ENCODE measurements around the gene ARGFX. TPM values are rescaled to one million over a fixed set of nuclear protein-coding genes. Genes with fewer than 3 reads are reported as not detected.

The ARGFX gene
- total RNA-seq, 1 donor from 2014 or later: not detected

- DNase-seq (ENCODE audit: low spot score): peak; percentile 8
- TF ChIP-seq CTCF (IDR thresholded peaks at IDR 0.05): no peak
- no peak overlapping the region for H3K27ac ChIP-seq
These were observed 22.6 kb upstream of the ARGFX start for GRCh38 chr3:121545049-121545573.

DNA sequence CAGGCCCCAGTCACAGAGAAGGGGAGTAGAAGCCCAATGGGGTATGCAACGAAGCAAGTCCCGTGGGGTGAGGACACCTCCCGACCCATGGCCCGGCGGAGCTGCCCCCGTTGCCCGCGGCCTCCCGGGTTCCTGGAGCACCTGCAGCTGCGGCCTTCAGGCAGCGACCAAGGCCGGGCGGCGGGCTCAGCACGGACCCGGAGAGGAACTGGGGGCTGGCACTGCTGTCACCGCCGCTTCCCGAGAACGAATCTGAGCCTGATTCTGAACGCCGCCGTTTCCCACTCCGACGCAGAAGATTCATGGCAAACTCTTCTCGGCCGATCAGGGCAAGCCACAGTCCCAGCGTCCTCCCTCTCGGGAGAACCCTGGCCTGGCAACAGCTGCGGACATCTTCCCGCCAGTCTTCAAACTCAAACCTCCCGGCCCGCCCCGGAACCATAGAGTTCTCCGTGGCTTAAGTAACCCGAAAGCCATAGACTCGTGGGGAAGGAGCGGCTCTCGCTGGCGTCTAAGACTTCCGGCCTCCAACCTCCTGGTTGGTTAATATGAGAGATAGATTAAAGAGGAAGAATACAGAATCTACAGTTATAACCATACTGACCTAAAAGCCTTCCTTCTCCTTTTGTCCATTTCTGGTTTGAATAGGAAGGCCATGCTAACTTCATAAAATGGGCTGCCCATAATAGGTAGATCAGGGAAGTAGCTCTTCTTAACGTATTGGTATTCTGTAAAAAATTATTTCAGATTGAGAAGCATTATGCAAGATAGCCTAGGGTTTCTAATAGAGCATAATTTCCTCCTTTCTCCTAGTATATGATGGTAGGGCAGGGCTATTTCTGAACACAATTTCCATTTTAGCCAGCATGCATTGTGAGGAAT is 21.9 kb upstream of the ARGFX start, which contains the start of gene POLQ:
TSS of gene POLQ (minus strand) at position 415 of the 882 bp plus-strand sequence. CDS start at position 304, 111 bp downstream.
- Mint-ChIP-seq H3K27me3 (ENCODE audit: insufficient read depth, low read depth) (no peaks in the 10 kb centered on the region), H3K36me3 (no peaks in the 10 kb centered on the region), H3K4me3 (peak within 1 kb of the TSS; percentile 99), H3K4me1 (peaks cover 6% of the 10 kb centered on the region), H3K9me3 (no peaks in the 10 kb centered on the region), H3K27ac (peak within 1 kb of the TSS; percentile 93)
- Histone ChIP-seq H2AFZ (replicated peaks) (peak within 1 kb of the TSS; percentile 97), H4K20me1 (ENCODE audit: low read depth) (no peaks in the 10 kb centered on the region), H3K79me2 (ENCODE audit: low read depth) (peaks cover 41% of the 10 kb centered on the region), H3K9me3 (ENCODE audit: low read depth) (no peaks in the 10 kb centered on the region), H3K4me2 (peak within 1 kb of the TSS; percentile 85), H3K27ac (no peak within 1 kb of the TSS), H3K27me3 (no peaks in the 10 kb centered on the region), H3K9ac (peak within 1 kb of the TSS; percentile 87), H3K36me3 (peaks cover 4% of the 10 kb centered on the region), H3K4me1 (peaks cover 10% of the 10 kb centered on the region), H3F3A (ENCODE audit: low read depth) (no peaks in the 10 kb centered on the region), H3K4me3 (peak within 1 kb of the TSS; percentile 80)
- DNase-seq (ENCODE audit: low spot score): peak; percentile 93
- TF ChIP-seq CTCF (IDR thresholded peaks at IDR 0.05): no peak
- TF ChIP-seq EZH2 (IDR thresholded peaks at IDR 0.05): no peak
- peak; percentile 11 for TF ChIP-seq EZH2phosphoT487 (IDR thresholded peaks at IDR 0.05)

More at GRCh38 chr3:121545049-121545573, 22.6 kb upstream of the ARGFX start:
- Mint-ChIP-seq H3K27ac (peak overlapping the region; percentile 93), H3K4me1 (peaks cover 6% of the 10 kb centered on the region), H3K9me3 (no peaks in the 10 kb centered on the region), H3K27me3 (ENCODE audit: insufficient read depth, low read depth) (no peaks in the 10 kb centered on the region), H3K36me3 (peaks cover 2% of the 10 kb centered on the region), H3K4me3 (peak overlapping the region; percentile 99)
- no peaks in the 10 kb centered on the region for H3K27me3 ChIP-seq
- H3K36me3 ChIP-seq: peaks cover 4% of the 10 kb centered on the region
- no peaks in the 10 kb centered on the region for H4K20me1 ChIP-seq (ENCODE audit: low read depth)
- peak overlapping the region; percentile 87 for H3K9ac ChIP-seq
- H3K79me2 ChIP-seq (ENCODE audit: low read depth): peaks cover 44% of the 10 kb centered on the region
- H2AFZ ChIP-seq (replicated peaks): peak overlapping the region; percentile 97
- peak overlapping the region; percentile 80 for H3K4me3 ChIP-seq
- no peaks in the 10 kb centered on the region for H3K9me3 ChIP-seq (ENCODE audit: low read depth)
- peaks cover 10% of the 10 kb centered on the region for H3K4me1 ChIP-seq
- H3F3A ChIP-seq (ENCODE audit: low read depth): no peaks in the 10 kb centered on the region
- peak overlapping the region; percentile 85 for H3K4me2 ChIP-seq

DNA sequence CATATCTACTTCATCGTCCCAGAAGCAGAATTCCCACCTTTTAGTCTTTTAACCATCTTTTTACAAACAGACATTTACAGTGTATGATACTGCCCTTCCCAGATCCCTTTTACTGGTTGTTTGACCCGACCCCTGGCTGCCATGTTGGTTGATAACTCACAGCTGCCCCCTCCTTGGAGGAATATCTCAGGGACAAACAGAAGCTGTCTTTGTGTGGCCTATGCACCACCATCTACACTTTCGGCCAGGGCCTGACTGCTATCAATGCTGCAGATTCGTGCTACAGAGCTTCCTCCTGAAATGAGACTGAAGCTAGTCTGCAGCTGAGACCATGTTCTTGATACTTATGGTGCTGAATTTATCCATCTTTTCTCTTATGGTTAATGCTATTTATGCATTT is 15.4 kb upstream of the ARGFX start:
- no peaks in the 10 kb centered on the region for H3K36me3 ChIP-seq
- Mint-ChIP-seq H3K27ac (no peak overlapping the region), H3K4me3 (no peak overlapping the region), H3K27me3 (ENCODE audit: insufficient read depth, low read depth) (peaks cover 4% of the 10 kb centered on the region), H3K36me3 (no peaks in the 10 kb centered on the region), H3K9me3 (no peaks in the 10 kb centered on the region), H3K4me1 (no peaks in the 10 kb centered on the region)
- no peaks in the 10 kb centered on the region for H3K9me3 ChIP-seq (ENCODE audit: low read depth)
- no peaks in the 10 kb centered on the region for H3K79me2 ChIP-seq (ENCODE audit: low read depth)
- H3K27me3 ChIP-seq: no peaks in the 10 kb centered on the region
- no peaks in the 10 kb centered on the region for H3F3A ChIP-seq (ENCODE audit: low read depth)
- H4K20me1 ChIP-seq (ENCODE audit: low read depth): no peaks in the 10 kb centered on the region
- H3K4me2 ChIP-seq: no peak overlapping the region
- H3K27ac ChIP-seq: no peak overlapping the region
- H3K4me3 ChIP-seq: no peak overlapping the region
- no peak overlapping the region for H3K9ac ChIP-seq
- H2AFZ ChIP-seq (replicated peaks): peak overlapping the region; percentile 26
- no peaks in the 10 kb centered on the region for H3K4me1 ChIP-seq
- no peak for TF ChIP-seq CTCF (IDR thresholded peaks at IDR 0.05)
- TF ChIP-seq EZH2 (IDR thresholded peaks at IDR 0.05): no peak
- no peak for TF ChIP-seq EZH2phosphoT487 (IDR thresholded peaks at IDR 0.05)
- DNase-seq (ENCODE audit: low spot score): no peak

Data from neural progenitor cell (in vitro differentiated cells).